Vagina (tissue), 2 donors: ENCODE results near the gene MUC6.

ENCODE experiments used
- POLR2A ChIP-seq, 2 donors: fragments of 450-650 bp; IDR thresholded peaks; one replicate each; pipeline ENCODE4 v1.6.1; 2017; ENCODE audit warnings: antibody characterized with exemption in 2 of 2, mild to moderate bottlenecking in 2 of 2, moderate library complexity in 2 of 2
- TF ChIP-seq, protein P1 (sequence below), 3 experiments: fragments of 450-650 bp in 2 of 3; fragments of 200-600 bp in 1 of 3; sonication (generic) in 1 of 3; IDR thresholded peaks; one replicate each; pipeline ENCODE4 v1.5.1; 2017 to 2019; ENCODE audit warnings: antibody characterized with exemption in 3 of 3, mild to moderate bottlenecking in 2 of 3, moderate library complexity in 2 of 3

GRCh38 chr11:1078191-1078601, 41.7 kb upstream of the MUC6 start:
- TF ChIP-seq, protein P1, sequence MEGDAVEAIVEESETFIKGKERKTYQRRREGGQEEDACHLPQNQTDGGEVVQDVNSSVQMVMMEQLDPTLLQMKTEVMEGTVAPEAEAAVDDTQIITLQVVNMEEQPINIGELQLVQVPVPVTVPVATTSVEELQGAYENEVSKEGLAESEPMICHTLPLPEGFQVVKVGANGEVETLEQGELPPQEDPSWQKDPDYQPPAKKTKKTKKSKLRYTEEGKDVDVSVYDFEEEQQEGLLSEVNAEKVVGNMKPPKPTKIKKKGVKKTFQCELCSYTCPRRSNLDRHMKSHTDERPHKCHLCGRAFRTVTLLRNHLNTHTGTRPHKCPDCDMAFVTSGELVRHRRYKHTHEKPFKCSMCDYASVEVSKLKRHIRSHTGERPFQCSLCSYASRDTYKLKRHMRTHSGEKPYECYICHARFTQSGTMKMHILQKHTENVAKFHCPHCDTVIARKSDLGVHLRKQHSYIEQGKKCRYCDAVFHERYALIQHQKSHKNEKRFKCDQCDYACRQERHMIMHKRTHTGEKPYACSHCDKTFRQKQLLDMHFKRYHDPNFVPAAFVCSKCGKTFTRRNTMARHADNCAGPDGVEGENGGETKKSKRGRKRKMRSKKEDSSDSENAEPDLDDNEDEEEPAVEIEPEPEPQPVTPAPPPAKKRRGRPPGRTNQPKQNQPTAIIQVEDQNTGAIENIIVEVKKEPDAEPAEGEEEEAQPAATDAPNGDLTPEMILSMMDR (IDR thresholded peaks at IDR 0.05), result no peak
- TF ChIP-seq POLR2A (IDR thresholded peaks at IDR 0.05), result no peak
